Measurements from ENCODE around the gene SEMA7A. TPM values are rescaled to one million over a fixed set of nuclear protein-coding genes. Genes with fewer than 3 reads are reported as not detected.
A peak's percentile ranks its signal among the peaks of the same experiment; 100 is the strongest.

The SEMA7A gene
- total RNA-seq, 4 donors from 2014 or later: 31.8 to 35.6 (median 33.8) TPM

DNA sequence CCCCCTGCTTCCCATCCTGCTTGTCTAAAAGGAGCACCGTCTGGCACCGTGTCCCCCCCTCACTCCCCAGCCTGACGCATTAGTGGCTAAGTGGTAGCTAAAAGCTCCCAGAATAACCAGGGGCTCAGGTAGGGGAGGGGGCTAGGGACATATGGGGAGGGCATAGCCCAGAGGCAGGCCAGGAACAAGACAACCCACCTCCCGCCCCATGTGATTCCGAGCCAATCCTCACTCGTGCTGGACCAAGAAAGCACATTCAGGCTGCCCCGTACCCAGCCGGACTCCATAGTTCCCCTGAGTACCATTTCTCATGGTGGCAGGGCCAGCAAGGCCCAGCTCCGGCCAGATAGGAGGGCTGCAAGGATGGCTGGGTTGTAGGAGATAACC, 11.5 kb downstream of the SEMA7A start:
- Histone ChIP-seq H3K4me3 (peak overlapping the region in 1 of 4 donors; percentile 14), H3K36me3 (peaks cover 0 to under 1% (median 0%) of the 10 kb centered on the region in 3 donors), H3K4me1 (peaks cover 0 to 97% (median 79%) of the 10 kb centered on the region in 4 donors), H3K27ac (peak overlapping the region; percentile 71 to 91 (median 81)), H3K9me3 (no peaks in the 10 kb centered on the region), H3K27me3 (no peaks in the 10 kb centered on the region)
- TF ChIP-seq POLR2A (IDR thresholded peaks at IDR 0.05): no peak
- TF ChIP-seq CTCF (IDR thresholded peaks at IDR 0.05): no peak
- TF ChIP-seq EP300 (IDR thresholded peaks at IDR 0.05): no peak
- WGBS, 2 donors: 31 to 49% methylated on average over 6 to 9 of the region's 9 CpGs
- no peak for DNase-seq (ENCODE audit: low spot score in 2 of 2)

- Histone ChIP-seq H3K27ac (peak overlapping the region; percentile 71 to 91 (median 81)), H3K36me3 (peaks cover 0 to 2% (median 0%) of the 10 kb centered on the region in 3 donors), H3K4me1 (peaks cover 0 to 97% (median 86%) of the 10 kb centered on the region in 4 donors), H3K9me3 (no peaks in the 10 kb centered on the region), H3K27me3 (no peaks in the 10 kb centered on the region), H3K4me3 (peak overlapping the region in 1 of 4 donors; percentile 14)
- DNase-seq (ENCODE audit: low spot score in 2 of 2): no peak
- 55 to 56% methylated on average over 16 to 20 of the region's 20 CpGs for WGBS, 2 donors
- TF ChIP-seq POLR2A (IDR thresholded peaks at IDR 0.05): no peak
- peak in 1 of 2 donors; percentile 80 for TF ChIP-seq EP300 (IDR thresholded peaks at IDR 0.05)
Observed at GRCh38 chr15:74421302-74422245, 12.2 kb downstream of the SEMA7A start.

DNA sequence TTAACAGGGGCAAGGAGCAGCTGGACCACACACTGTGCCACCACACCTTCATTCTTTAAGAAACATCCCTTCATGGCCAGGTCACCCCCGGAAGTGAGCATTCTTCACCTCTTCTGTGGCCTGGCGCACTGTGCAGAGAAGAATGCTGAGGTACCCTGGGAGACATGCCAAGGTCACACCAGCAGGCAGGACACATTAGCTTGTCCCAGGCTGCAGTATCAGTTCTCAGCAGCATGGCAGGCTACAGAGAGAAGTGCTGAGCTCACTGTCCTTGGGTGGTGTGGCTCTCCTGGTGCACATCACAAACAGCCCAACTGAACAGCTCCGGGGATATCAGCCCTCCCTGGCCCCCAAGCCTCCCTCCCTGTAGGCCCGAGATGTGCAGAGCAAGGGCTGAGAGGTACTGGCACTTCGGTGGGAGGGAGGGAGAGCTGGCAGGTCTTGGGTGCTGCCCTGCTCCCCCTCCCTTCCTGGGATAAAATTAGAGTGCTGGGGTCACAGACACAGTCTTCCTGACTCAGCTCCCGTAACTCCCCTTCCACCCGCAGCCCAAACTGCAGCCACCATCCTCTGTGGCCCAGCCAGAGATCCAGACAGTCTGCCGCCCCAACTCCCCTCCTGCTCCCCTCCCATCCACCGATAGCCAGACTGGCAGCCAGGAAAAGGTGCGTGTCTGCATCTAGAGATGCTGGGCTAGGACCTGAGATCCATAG, 13.4 kb downstream of the SEMA7A start:
- H3K9me3 ChIP-seq: no peaks in the 10 kb centered on the region
- no peaks in the 10 kb centered on the region for H3K27me3 ChIP-seq
- no peak for TF ChIP-seq POLR2A (IDR thresholded peaks at IDR 0.05)
- no peak for TF ChIP-seq CTCF (IDR thresholded peaks at IDR 0.05)
- no peak for TF ChIP-seq EP300 (IDR thresholded peaks at IDR 0.05)
- peaks cover 0 to 9% (median 0%) of the 10 kb centered on the region in 3 donors for H3K36me3 ChIP-seq
- DNase-seq (ENCODE audit: low spot score in 2 of 2): no peak
- WGBS, 2 donors: 22 to 32% methylated on average over 10 of the region's 10 CpGs
- H3K27ac ChIP-seq: peak overlapping the region; percentile 71 to 91 (median 81)
- peaks cover 0 to 99% (median 89%) of the 10 kb centered on the region in 4 donors for H3K4me1 ChIP-seq
- H3K4me3 ChIP-seq: no peak overlapping the region

- H3K27me3 ChIP-seq: no peaks in the 10 kb centered on the region
- H3K4me1 ChIP-seq: peaks cover 0 to 98% (median 83%) of the 10 kb centered on the region in 4 donors
- peaks cover 0 to 18% (median 0%) of the 10 kb centered on the region in 3 donors for H3K36me3 ChIP-seq
- TF ChIP-seq POLR2A (IDR thresholded peaks at IDR 0.05) (no peak), EP300 (IDR thresholded peaks at IDR 0.05) (no peak), CTCF (IDR thresholded peaks at IDR 0.05) (no peak)
- no peaks in the 10 kb centered on the region for H3K9me3 ChIP-seq
- 62 to 66% methylated on average over 4 of the region's 4 CpGs for WGBS, 2 donors
- H3K27ac ChIP-seq: peak overlapping the region; percentile 46 to 91 (median 80)
- DNase-seq (ENCODE audit: low spot score in 2 of 2): no peak
- no peak overlapping the region for H3K4me3 ChIP-seq
Observed at GRCh38 chr15:74419432-74419831, 14.3 kb downstream of the SEMA7A start.

DNA sequence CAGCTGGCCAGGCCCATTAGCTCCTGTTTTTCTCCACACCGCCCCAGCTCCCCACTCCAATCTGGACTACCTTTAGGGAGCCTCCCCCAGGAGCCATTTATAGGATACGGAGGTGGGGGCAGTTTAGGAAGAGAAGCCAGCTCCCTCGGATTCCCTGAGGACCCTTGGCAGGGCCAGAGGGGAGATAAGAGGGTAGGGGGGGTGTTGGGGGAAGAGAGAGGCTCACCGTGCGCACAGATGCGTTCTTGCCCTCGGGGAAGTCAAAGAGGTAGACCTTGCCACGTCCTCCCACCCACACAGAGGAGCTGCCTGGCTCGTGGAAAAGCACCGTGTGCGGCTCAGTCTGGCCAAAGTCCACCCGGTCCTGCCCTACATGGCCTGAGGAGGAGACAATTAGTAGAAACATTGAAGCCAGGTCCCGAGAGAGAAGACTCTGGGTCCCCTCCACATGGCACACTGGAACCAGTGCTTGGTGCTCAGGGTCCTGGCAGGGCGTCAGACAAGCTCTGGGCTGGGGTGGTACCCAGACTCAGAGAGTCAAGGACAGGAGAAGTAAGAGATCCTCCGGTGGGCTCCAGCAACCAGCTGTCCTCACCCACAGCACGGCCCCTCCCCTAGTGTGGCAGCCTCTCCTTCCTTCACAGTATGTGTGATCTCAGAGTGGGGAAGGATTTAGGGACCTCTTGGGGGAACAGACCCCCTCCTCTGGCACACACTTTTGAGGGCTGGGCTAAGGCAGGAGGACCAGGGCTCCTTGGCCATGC, 15.0 kb downstream of the SEMA7A start:
- no peak for TF ChIP-seq EP300 (IDR thresholded peaks at IDR 0.05)
- peak overlapping the region; percentile 46 to 91 (median 80) for H3K27ac ChIP-seq
- 41 to 43% methylated on average over 15 to 16 of the region's 16 CpGs for WGBS, 2 donors
- H3K4me3 ChIP-seq: no peak overlapping the region
- DNase-seq (ENCODE audit: low spot score in 2 of 2): no peak
- peaks cover 0 to 25% (median 0%) of the 10 kb centered on the region in 3 donors for H3K36me3 ChIP-seq
- H3K27me3 ChIP-seq: no peaks in the 10 kb centered on the region
- no peaks in the 10 kb centered on the region for H3K9me3 ChIP-seq
- H3K4me1 ChIP-seq: peaks cover 0 to 98% (median 77%) of the 10 kb centered on the region in 4 donors

Data from tibial nerve (tissue), 4 donors.